Neuronal stem cell (in vitro differentiated cells): ENCODE results near the gene RELN.

ENCODE experiments used
- DNase-seq: peaks from one replicate; pipeline ENCODE4 v3.0.0-alpha.2; 2013; ENCODE audit warnings: low spot score
- H2AFZ ChIP-seq: one replicate; pipeline ENCODE4 v1.6.1; 2013; ENCODE audit warnings: mild to moderate bottlenecking, low read length, inconsistent platforms
- H2AK5ac ChIP-seq: 2 replicates; pipeline ENCODE4 v1.6.1; 2013; ENCODE audit warnings: low read depth, mild to moderate bottlenecking, inconsistent platforms, low read length, moderate library complexity, mixed read lengths
- H2BK120ac ChIP-seq: 2 replicates; pipeline ENCODE4 v1.6.1; 2013; ENCODE audit warnings: low read depth, mild to moderate bottlenecking, inconsistent platforms, low read length, moderate library complexity, mixed read lengths
- H2BK12ac ChIP-seq: one replicate; pipeline ENCODE4 v1.6.1; 2013; ENCODE audit warnings: low read length, inconsistent platforms
- H2BK15ac ChIP-seq: 2 replicates; pipeline ENCODE4 v1.6.1; 2013; ENCODE audit warnings: mild to moderate bottlenecking, low read length, inconsistent platforms, mixed read lengths
- H2BK5ac ChIP-seq: one replicate; pipeline ENCODE4 v1.6.1; 2013; ENCODE audit warnings: inconsistent platforms, mild to moderate bottlenecking, low read length, moderate library complexity
- H3K14ac ChIP-seq: one replicate; pipeline ENCODE4 v1.6.1; 2013; ENCODE audit warnings: low read length, inconsistent platforms
- H3K18ac ChIP-seq: 2 replicates; pipeline ENCODE4 v1.6.1; 2013; ENCODE audit warnings: low read length, inconsistent platforms
- H3K23ac ChIP-seq: 2 replicates; pipeline ENCODE4 v1.6.1; 2013; ENCODE audit warnings: low read depth, mild to moderate bottlenecking, mixed read lengths, low read length, inconsistent platforms; ENCODE audit not compliant: poor library complexity
- H3K27ac ChIP-seq: replicated peaks from 3 replicates; pipeline ENCODE4 v1.5.1; 2013; ENCODE audit warnings: low read length, inconsistent platforms
- H3K27me3 ChIP-seq, 3 experiments: 2 replicates each; pipeline ENCODE4 v1.6.1; 2013; ENCODE audit warnings: low read length in 3 of 3, mild to moderate bottlenecking in 2 of 3, inconsistent platforms in 1 of 3, low read depth in 1 of 3, mixed read lengths in 1 of 3, moderate library complexity in 1 of 3; ENCODE audit not compliant: control insufficient read depth in 3 of 3, insufficient read depth in 3 of 3
- H3K36me3 ChIP-seq, 2 donors: replicated peaks in 1 of 2; 2 replicates each; pipeline ENCODE4 v1.6.1; 2013; ENCODE audit warnings: low read length in 2 of 2; ENCODE audit not compliant: control insufficient read depth in 2 of 2, insufficient read depth in 2 of 2
- H3K4ac ChIP-seq: 2 replicates; pipeline ENCODE4 v1.6.1; 2013; ENCODE audit warnings: inconsistent platforms, mild to moderate bottlenecking, low read length, moderate library complexity
- H3K4me1 ChIP-seq, 2 donors: 1 replicate in 1 of 2; 2 replicates in 1 of 2; pipeline ENCODE4 v1.6.1; 2013; ENCODE audit warnings: low read length in 2 of 2, low read depth in 1 of 2; ENCODE audit not compliant: control insufficient read depth in 2 of 2, insufficient read depth in 1 of 2
- H3K4me2 ChIP-seq: one replicate; pipeline ENCODE4 v1.6.1; 2013; ENCODE audit warnings: mild to moderate bottlenecking, low read length, inconsistent platforms; ENCODE audit not compliant: insufficient read depth, poor library complexity, severe bottlenecking
- H3K4me3 ChIP-seq, 2 donors: 2 replicates each; pipeline ENCODE4 v1.5.1; 2013; ENCODE audit warnings: low read length in 2 of 2, mild to moderate bottlenecking in 2 of 2, inconsistent platforms in 1 of 2, moderate library complexity in 1 of 2
- H3K79me1 ChIP-seq: one replicate; pipeline ENCODE4 v1.6.1; 2013; ENCODE audit warnings: low read depth, mild to moderate bottlenecking, inconsistent platforms, low read length, moderate library complexity
- H3K9ac ChIP-seq: one replicate; pipeline ENCODE4 v1.6.1; 2013; ENCODE audit warnings: mild to moderate bottlenecking, low read depth, low read length, inconsistent platforms; ENCODE audit not compliant: poor library complexity
- H3K9me3 ChIP-seq, 2 donors: replicated peaks in 1 of 2; 2 replicates each; pipeline versions ENCODE3 to v1.6.1; 2013; ENCODE audit warnings: low read length in 2 of 2, mild to moderate bottlenecking in 2 of 2, inconsistent platforms in 1 of 2, low read depth in 1 of 2, mixed read lengths in 1 of 2, moderate library complexity in 1 of 2; ENCODE audit not compliant: control insufficient read depth in 2 of 2, insufficient read depth in 1 of 2
- H4K8ac ChIP-seq: one replicate; pipeline ENCODE4 v1.6.1; 2013; ENCODE audit warnings: low read depth, mild to moderate bottlenecking, inconsistent platforms, low read length, moderate library complexity
- H4K91ac ChIP-seq: one replicate; pipeline ENCODE4 v1.6.1; 2013; ENCODE audit warnings: low read length, low read depth, mild to moderate bottlenecking, inconsistent platforms; ENCODE audit not compliant: poor library complexity
- WGBS, 2 donors: extraction: QIAGEN DNeasy Blood & Tissue Kit; methylation state at CpG; one replicate each; pipeline ENCODE4 v1.1.7; 2013; ENCODE audit warnings: missing lambda C conversion rate in 2 of 2, mixed read lengths in 1 of 2; ENCODE audit not compliant: insufficient read length in 2 of 2, insufficient replicate concordance in 1 of 2; ENCODE audit errors: extremely low coverage in 2 of 2; 5-methylcytosine and 5-hydroxymethylcytosine counted together

The RELN gene

GRCh38 chr7:103660455-103661371, 328.7 kb downstream of the RELN start:
- H3K14ac ChIP-seq, result no peak overlapping the region
- no peak overlapping the region for H3K18ac ChIP-seq

GRCh38 chr7:103658055-103659005, 331.1 kb downstream of the RELN start:
- H3K9me3 ChIP-seq, result no peaks in the 10 kb centered on the region
- 100% methylated on average over 1 of the region's 4 CpGs; no CpG with 5 or more reads in 1 of the 2 donors for WGBS, 2 donors
- H3K27me3 ChIP-seq, result no peaks in the 10 kb centered on the region
- DNase-seq, result no peak
- no peak overlapping the region for H3K4me2 ChIP-seq
- H3K9ac ChIP-seq, result no peak overlapping the region
- no peak overlapping the region for H2BK120ac ChIP-seq
- H3K36me3 ChIP-seq, result no peaks in the 10 kb centered on the region
- no peak overlapping the region for H3K27ac ChIP-seq
- H2BK12ac ChIP-seq, result no peak overlapping the region
- H2BK5ac ChIP-seq, result no peak overlapping the region
- no peak overlapping the region for H2AK5ac ChIP-seq
- H3K18ac ChIP-seq, result no peak overlapping the region
- no peak overlapping the region for H2AFZ ChIP-seq
- H3K79me1 ChIP-seq, result no peaks in the 10 kb centered on the region
- no peak overlapping the region for H3K4me3 ChIP-seq
- no peak overlapping the region for H4K91ac ChIP-seq
- peaks cover 0 to 3% of the 10 kb centered on the region in 2 donors for H3K4me1 ChIP-seq
- H2BK15ac ChIP-seq, result no peak overlapping the region
- no peak overlapping the region for H4K8ac ChIP-seq
- no peak overlapping the region for H3K4ac ChIP-seq
- no peak overlapping the region for H3K23ac ChIP-seq
- H3K14ac ChIP-seq, result no peak overlapping the region

More at GRCh38 chr7:103660455-103661371, 328.7 kb downstream of the RELN start:
- Histone ChIP-seq H2BK120ac (no peak overlapping the region), H3K4me3 (no peak overlapping the region), H3K23ac (no peak overlapping the region), H3K9me3 (no peaks in the 10 kb centered on the region), H4K8ac (no peak overlapping the region), H3K27me3 (no peaks in the 10 kb centered on the region), H2BK5ac (no peak overlapping the region), H3K4me2 (no peak overlapping the region), H3K4me1 (peaks cover 0 to 3% of the 10 kb centered on the region in 2 donors), H3K79me1 (no peaks in the 10 kb centered on the region), H3K36me3 (no peaks in the 10 kb centered on the region), H3K27ac (no peak overlapping the region), H2BK15ac (no peak overlapping the region), H4K91ac (no peak overlapping the region), H3K9ac (no peak overlapping the region), H2AK5ac (no peak overlapping the region), H2BK12ac (no peak overlapping the region), H2AFZ (no peak overlapping the region), H3K4ac (no peak overlapping the region)
- DNase-seq, result peak; percentile 6
- WGBS, 2 donors, result no CpG with 5 or more reads among the region's 7 CpGs

- Histone ChIP-seq H3K27me3 (no peaks in the 10 kb centered on the region), H4K8ac (no peak overlapping the region), H2AK5ac (no peak overlapping the region), H3K27ac (no peak overlapping the region), H3K18ac (no peak overlapping the region), H3K4me2 (no peak overlapping the region), H3K23ac (no peak overlapping the region), H2BK12ac (no peak overlapping the region), H3K9ac (no peak overlapping the region), H2BK5ac (no peak overlapping the region), H2AFZ (no peak overlapping the region), H3K14ac (no peak overlapping the region), H3K79me1 (no peaks in the 10 kb centered on the region), H3K4ac (no peak overlapping the region), H3K36me3 (no peaks in the 10 kb centered on the region), H3K9me3 (no peaks in the 10 kb centered on the region), H2BK15ac (no peak overlapping the region), H4K91ac (no peak overlapping the region), H3K4me3 (no peak overlapping the region), H3K4me1 (peaks cover 0 to 3% of the 10 kb centered on the region in 2 donors), H2BK120ac (no peak overlapping the region)
- no peak for DNase-seq
- WGBS, 2 donors, result no CpG with 5 or more reads among the region's 4 CpGs
Measured at GRCh38 chr7:103657474-103657894, 332.0 kb downstream of the RELN start.

- Histone ChIP-seq H3K79me1 (no peaks in the 10 kb centered on the region), H2AFZ (no peak overlapping the region), H3K23ac (no peak overlapping the region), H2BK15ac (no peak overlapping the region), H2BK120ac (no peak overlapping the region), H3K18ac (no peak overlapping the region), H3K36me3 (no peaks in the 10 kb centered on the region), H3K27me3 (no peaks in the 10 kb centered on the region), H2AK5ac (no peak overlapping the region), H3K14ac (no peak overlapping the region), H3K4me2 (no peak overlapping the region), H3K4me1 (peaks cover 0 to 3% of the 10 kb centered on the region in 2 donors), H2BK12ac (no peak overlapping the region), H3K9me3 (no peaks in the 10 kb centered on the region), H4K8ac (no peak overlapping the region), H2BK5ac (no peak overlapping the region), H3K9ac (no peak overlapping the region), H4K91ac (no peak overlapping the region), H3K27ac (no peak overlapping the region), H3K4ac (no peak overlapping the region), H3K4me3 (no peak overlapping the region)
- DNase-seq, result no peak
Measured at GRCh38 chr7:103656221-103656620, 333.2 kb downstream of the RELN start.
